NCI-H524 (cell line): Measurements from ENCODE around the gene DMAC1.

ENCODE experiments used
- DNase-seq, 2 experiments: peaks; one replicate each; lab custom pipeline; 2025; lab: John Stamatoyannopoulos, UW

The DMAC1 gene

GRCh38 chr9:7783635-7784063, 15.9 kb downstream of the DMAC1 start:
- DNase-seq, result no peak

- peak; percentile 43 to 62 for DNase-seq
Observed at GRCh38 chr9:7782400-7783120, 17.0 kb downstream of the DMAC1 start.

- DNase-seq, result peak; percentile 4 to 48
Observed at GRCh38 chr9:7780261-7780988, 19.2 kb downstream of the DMAC1 start.

GRCh38 chr9:7778851-7779600, 20.6 kb downstream of the DMAC1 start:
- DNase-seq, result no peak

- DNase-seq, result peak; percentile 4 to 53
Observed at GRCh38 chr9:7777771-7778170, 21.8 kb downstream of the DMAC1 start.

GRCh38 chr9:7770111-7770510, 29.5 kb downstream of the DMAC1 start:
- no peak for DNase-seq

GRCh38 chr9:7762600-7762999, 37.0 kb downstream of the DMAC1 start:
- no peak for DNase-seq

GRCh38 chr9:7760014-7760415, 39.6 kb downstream of the DMAC1 start:
- peak in 1 of 2 experiments; percentile 23 for DNase-seq

GRCh38 chr9:7756088-7756487, 43.5 kb downstream of the DMAC1 start:
- DNase-seq, result no peak

- no peak for DNase-seq
Observed at GRCh38 chr9:7752481-7752880, 47.1 kb downstream of the DMAC1 start.
